Activated CD4-positive, alpha-beta T cell treated with anti-CD3 and anti-CD28 coated beads, Interleukin-2, amount 10 ng/mL, durations not matched to agents 7 days and 5 days (primary cell): ENCODE data around the gene TBC1D17. TPM values are rescaled to one million over a fixed set of nuclear protein-coding genes. Genes with fewer than 3 reads are reported as not detected.

Source experiments
- CTCF ChIA-PET: fragments of 350-600 bp; sonication (Branson Sonifier 250); formaldehyde crosslinking; loops from one replicate; lab custom pipeline; 2021; ENCODE audit warnings: antibody characterized with exemption; lab: Charles Lee
- POLR2A ChIA-PET: fragments of 350-600 bp; sonication (Branson Sonifier 250); formaldehyde crosslinking; loops from one replicate; lab custom pipeline; 2021; ENCODE audit warnings: antibody characterized with exemption; lab: Charles Lee
- DNase-seq: peaks from one replicate; pipeline ENCODE4 v3.0.0-alpha.2; 2020
- H3K27ac Mint-ChIP-seq: one replicate; pipeline ENCODE4 v1.8.0; 2021; ENCODE audit warnings: mild to moderate bottlenecking, moderate library complexity, mixed read lengths
- H3K27me3 Mint-ChIP-seq: one replicate; pipeline ENCODE4 v1.8.0; 2021; ENCODE audit warnings: mixed read lengths
- H3K36me3 Mint-ChIP-seq: one replicate; pipeline ENCODE4 v1.8.0; 2021; ENCODE audit warnings: low read depth, mixed read lengths
- H3K4me1 Mint-ChIP-seq: one replicate; pipeline ENCODE4 v1.8.0; 2021; ENCODE audit warnings: mixed read lengths
- H3K4me3 Mint-ChIP-seq: one replicate; pipeline ENCODE4 v1.8.0; 2021; ENCODE audit warnings: mild to moderate bottlenecking, moderate library complexity, mixed read lengths
- H3K9me3 Mint-ChIP-seq: one replicate; pipeline ENCODE4 v1.8.0; 2021; ENCODE audit warnings: mixed read lengths
- total RNA-seq, 2 experiments: library from RNA; stranded (reverse); gene quantifications; one replicate each; pipeline ENCODE4 v1.2.3, GENCODE V29; 2021

TBC1D17 gene
- total RNA-seq, 2 experiments from 2014 or later, result 33.2 to 33.8 TPM

GRCh38 chr19:49858088-49858985 lies 19.2 kb upstream of the TBC1D17 start:
- H3K27me3 Mint-ChIP-seq, result no peaks in the 10 kb centered on the region
- POLR2A ChIA-PET, result interaction anchor here (0.6 kb wide), 1 partner anchor 9 kb away, joined by 4 read pairs; the partner anchor contains the start of gene PNKP
- H3K36me3 Mint-ChIP-seq, result peaks cover 14% of the 10 kb centered on the region
- DNase-seq, result no peak
- no peaks in the 10 kb centered on the region for H3K9me3 Mint-ChIP-seq
- H3K27ac Mint-ChIP-seq, result no peak overlapping the region
- H3K4me3 Mint-ChIP-seq, result no peak overlapping the region
- H3K4me1 Mint-ChIP-seq, result peaks cover 6% of the 10 kb centered on the region
- CTCF ChIA-PET, result interaction anchor here (0.6 to 1.3 kb wide), 2 partner anchors 8 to 1285 kb away, joined by 3 to 4 read pairs; no protein-coding TSS in a partner anchor

GRCh38 chr19:49859682-49860335 lies 17.7 kb upstream of the TBC1D17 start:
- POLR2A ChIA-PET, result no interaction called here

GRCh38 chr19:49860336-49861102 lies 17.0 kb upstream of the TBC1D17 start:
- Mint-ChIP-seq H3K36me3 (peaks cover 27% of the 10 kb centered on the region), H3K27ac (no peak overlapping the region), H3K4me1 (peaks cover 16% of the 10 kb centered on the region), H3K27me3 (no peaks in the 10 kb centered on the region), H3K9me3 (no peaks in the 10 kb centered on the region), H3K4me3 (no peak overlapping the region)
- CTCF ChIA-PET, result interaction anchor here (1.0 kb wide), 1 partner anchor 10 kb away, joined by 3 read pairs; no protein-coding TSS in a partner anchor
- no peak for DNase-seq
- POLR2A ChIA-PET, result no interaction called here

More at GRCh38 chr19:49859682-49860335, 17.7 kb upstream of the TBC1D17 start:
- Mint-ChIP-seq H3K9me3 (no peaks in the 10 kb centered on the region), H3K4me1 (peaks cover 10% of the 10 kb centered on the region), H3K36me3 (peaks cover 22% of the 10 kb centered on the region), H3K27ac (no peak overlapping the region), H3K27me3 (no peaks in the 10 kb centered on the region), H3K4me3 (no peak overlapping the region)
- CTCF ChIA-PET, result interaction anchor here (1.0 kb wide), 1 partner anchor 9 kb away, joined by 3 read pairs; no protein-coding TSS in a partner anchor
- no peak for DNase-seq

DNA sequence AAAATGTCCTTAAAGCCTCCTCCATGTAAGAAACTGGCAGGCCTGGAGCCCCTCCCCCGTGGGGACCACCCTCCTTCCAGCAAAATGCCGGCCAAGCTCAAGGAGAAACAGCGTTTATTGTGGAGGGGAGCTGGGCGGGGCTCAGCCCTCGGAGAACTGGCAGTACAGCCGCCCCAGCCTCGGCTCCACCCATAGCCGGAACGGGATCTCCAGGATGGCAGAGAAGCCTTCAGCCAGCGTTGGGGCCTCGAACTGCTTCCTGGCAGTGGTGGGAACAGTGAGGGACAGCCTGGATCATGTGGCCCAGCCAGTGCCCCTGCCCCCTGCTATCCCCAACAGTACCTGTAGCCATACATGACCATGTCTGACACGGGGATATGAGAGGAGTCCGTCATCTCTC lies 16.4 kb upstream of the TBC1D17 start:
- peaks cover 22% of the 10 kb centered on the region for H3K4me1 Mint-ChIP-seq
- CTCF ChIA-PET, result interaction anchor here (1.0 kb wide), 1 partner anchor 11 kb away, joined by 3 read pairs; no protein-coding TSS in a partner anchor
- POLR2A ChIA-PET, result no interaction called here
- DNase-seq, result no peak
- no peak overlapping the region for H3K27ac Mint-ChIP-seq
- H3K4me3 Mint-ChIP-seq, result no peak overlapping the region
- H3K36me3 Mint-ChIP-seq, result peaks cover 30% of the 10 kb centered on the region
- H3K27me3 Mint-ChIP-seq, result no peaks in the 10 kb centered on the region
- no peaks in the 10 kb centered on the region for H3K9me3 Mint-ChIP-seq

DNA sequence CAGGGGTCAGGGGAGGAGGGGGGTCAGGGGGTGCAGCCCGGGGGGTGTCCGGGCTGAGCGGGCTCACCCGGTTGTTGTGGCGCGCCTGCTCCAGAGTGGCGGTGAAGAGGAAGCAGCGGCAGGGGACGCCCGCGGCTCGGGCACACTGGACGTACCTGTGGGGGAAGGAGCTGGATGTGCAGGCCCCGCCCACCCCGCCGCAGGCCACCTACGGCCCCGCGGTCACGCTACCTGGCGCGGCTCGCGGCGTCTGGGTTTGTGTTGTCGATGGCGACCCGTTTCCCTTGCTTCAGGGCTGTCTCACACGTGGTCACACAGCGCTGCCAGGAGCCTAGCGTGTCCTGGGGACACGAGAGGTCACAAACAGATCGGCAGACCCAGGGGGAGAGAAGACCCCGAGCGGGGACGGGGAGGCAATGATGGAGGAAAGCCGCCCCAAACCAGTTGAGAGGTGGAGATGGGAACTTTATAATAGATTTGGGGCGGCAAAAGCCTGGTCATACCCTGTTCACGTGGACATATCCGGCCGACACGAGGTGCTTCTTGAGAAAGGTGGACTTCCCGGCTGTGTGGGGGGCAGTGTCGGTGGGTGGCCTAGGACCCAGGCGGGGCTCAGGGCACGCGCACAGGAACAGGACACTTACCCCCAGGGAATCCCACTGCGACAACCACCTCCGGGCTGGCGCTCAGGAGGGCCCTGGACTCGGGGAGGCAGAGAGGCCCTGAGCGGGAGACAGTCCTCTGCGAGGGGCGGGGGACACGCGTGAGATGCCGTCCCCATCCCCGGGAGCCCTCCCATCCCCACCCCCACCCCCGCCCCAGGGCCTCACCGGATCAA lies 15.7 kb upstream of the TBC1D17 start:
- Mint-ChIP-seq H3K27me3 (no peaks in the 10 kb centered on the region), H3K9me3 (no peaks in the 10 kb centered on the region), H3K4me1 (peaks cover 29% of the 10 kb centered on the region), H3K4me3 (no peak overlapping the region), H3K36me3 (peaks cover 33% of the 10 kb centered on the region), H3K27ac (no peak overlapping the region)
- DNase-seq, result no peak
- ChIA-PET POLR2A (no interaction called here), CTCF (interaction anchor here (1.1 kb wide), 1 partner anchor 95 kb away, joined by 3 read pairs; the partner anchor contains the start of gene AP2A1)

DNA sequence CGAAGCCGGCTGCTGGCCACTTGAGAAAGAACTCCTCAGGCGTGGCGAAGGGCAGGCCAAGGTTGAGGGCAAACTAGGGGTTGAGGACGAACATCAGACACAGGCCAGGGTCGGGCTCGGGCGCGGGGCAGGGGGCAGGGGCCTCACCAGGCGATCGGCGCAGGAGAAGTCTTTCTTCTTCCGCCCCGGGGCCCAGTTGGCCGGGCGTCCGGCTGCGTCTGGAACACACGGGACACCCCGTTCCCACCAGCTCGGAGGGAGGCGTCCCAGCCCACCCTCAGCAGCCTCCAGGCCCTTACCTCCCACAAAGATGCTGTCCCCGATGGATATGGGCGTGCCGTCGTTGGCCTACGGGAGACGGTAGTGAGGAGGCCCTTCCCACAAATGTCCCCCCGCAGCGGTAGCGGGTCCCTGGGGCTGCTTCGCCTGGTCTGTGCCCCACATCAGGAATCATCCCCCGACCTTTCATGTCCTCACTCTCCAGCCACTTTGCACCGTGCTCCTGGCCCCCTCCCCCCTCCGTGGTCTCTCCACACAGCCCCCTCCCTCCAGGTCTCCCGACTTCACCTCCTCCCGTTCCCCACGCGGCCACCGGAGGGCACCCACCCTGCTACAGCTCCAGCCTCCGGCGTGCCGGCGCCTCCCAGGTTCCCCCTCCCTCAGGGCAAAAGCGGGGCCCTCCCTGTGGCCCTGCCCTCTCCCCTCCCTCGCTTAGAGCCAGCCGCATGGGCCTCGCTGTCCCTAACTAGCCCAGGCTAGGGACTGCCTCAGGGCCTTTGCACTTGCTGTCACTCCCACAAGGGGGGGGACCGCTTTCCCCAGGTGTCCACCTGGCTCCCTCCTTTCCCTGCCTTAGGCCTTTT lies 14.9 kb upstream of the TBC1D17 start:
- Mint-ChIP-seq H3K4me1 (peaks cover 31% of the 10 kb centered on the region), H3K4me3 (no peak overlapping the region), H3K36me3 (peaks cover 36% of the 10 kb centered on the region), H3K27ac (no peak overlapping the region), H3K27me3 (no peaks in the 10 kb centered on the region), H3K9me3 (no peaks in the 10 kb centered on the region)
- POLR2A ChIA-PET, result no interaction called here
- CTCF ChIA-PET, result interaction anchor here (1.1 to 1.3 kb wide), 2 partner anchors 9 to 96 kb away, joined by 3 to 4 read pairs; partner anchors contain the start of gene AP2A1
- no peak for DNase-seq

DNA sequence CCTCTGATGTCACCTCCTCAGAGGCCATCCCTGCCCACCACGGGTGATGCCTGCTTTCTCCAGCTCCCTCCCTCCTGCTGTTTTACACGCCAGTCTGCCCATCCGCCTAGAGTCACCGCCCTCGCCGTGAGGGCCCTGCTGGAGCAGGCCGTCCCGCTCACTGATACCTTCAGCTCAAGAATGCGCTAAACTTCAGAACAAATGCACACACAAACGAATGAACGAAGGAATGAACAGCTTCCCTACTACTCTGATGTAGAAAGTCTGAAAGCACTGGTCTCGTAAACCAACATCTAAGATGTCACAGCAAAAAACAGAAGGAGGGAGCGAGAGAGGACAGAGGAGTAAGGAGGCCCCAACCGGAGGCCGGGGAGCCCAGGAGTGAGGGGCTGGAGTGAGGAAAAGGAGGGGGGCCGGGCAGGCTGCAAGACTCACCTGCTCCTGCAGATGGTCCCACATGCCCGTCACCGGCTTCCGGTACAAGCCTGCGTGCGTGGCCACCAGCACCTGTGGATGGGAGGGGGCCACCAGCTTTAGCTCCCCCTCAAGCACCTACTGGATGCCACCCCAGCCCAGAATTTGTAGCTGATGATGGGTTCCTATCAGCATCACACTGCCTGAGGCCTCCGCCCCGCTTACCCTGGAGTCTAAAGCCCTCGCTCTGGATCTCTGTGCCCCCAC lies 14.1 kb upstream of the TBC1D17 start:
- no peak overlapping the region for H3K27ac Mint-ChIP-seq
- no peak for DNase-seq
- no peak overlapping the region for H3K4me3 Mint-ChIP-seq
- ChIA-PET POLR2A (no interaction called here), CTCF (interaction anchor here (1.0 to 1.3 kb wide), 3 partner anchors 8 to 16 kb away, joined by 4 to 5 read pairs (median 4); no protein-coding TSS in a partner anchor)
- H3K9me3 Mint-ChIP-seq, result no peaks in the 10 kb centered on the region
- H3K27me3 Mint-ChIP-seq, result no peaks in the 10 kb centered on the region
- H3K4me1 Mint-ChIP-seq, result peaks cover 31% of the 10 kb centered on the region
- peaks cover 34% of the 10 kb centered on the region for H3K36me3 Mint-ChIP-seq

- Mint-ChIP-seq H3K27ac (no peak overlapping the region), H3K4me1 (peaks cover 31% of the 10 kb centered on the region), H3K4me3 (no peak overlapping the region), H3K9me3 (no peaks in the 10 kb centered on the region), H3K36me3 (peaks cover 34% of the 10 kb centered on the region), H3K27me3 (no peaks in the 10 kb centered on the region)
- DNase-seq, result no peak
- POLR2A ChIA-PET, result no interaction called here
- CTCF ChIA-PET, result interaction anchor here (0.6 to 1.0 kb wide), 3 partner anchors 8 to 458 kb away, joined by 3 to 5 read pairs (median 4); no protein-coding TSS in a partner anchor
Measured at GRCh38 chr19:49863935-49864320, 13.6 kb upstream of the TBC1D17 start.

DNA sequence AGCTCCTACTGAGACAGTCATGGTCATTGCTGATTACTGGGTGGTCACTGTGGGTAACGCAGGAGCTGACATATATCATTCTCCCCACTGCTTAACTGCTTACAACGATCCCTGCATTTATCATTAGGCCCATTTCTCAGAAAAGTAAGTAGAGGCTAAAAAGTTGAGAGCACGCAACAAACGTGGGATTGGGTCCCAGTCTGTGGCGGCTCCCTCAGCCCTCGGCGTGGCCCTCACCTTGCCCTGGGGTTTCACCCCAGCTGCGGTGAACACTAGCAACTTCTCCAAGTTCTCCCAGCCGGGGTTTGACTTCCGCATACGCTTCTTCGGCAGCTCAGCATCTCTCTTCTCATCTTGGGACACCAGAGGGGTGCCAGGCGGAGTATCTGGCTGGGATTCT lies 12.6 kb upstream of the TBC1D17 start:
- DNase-seq, result no peak
- ChIA-PET CTCF (interaction anchor here (1.0 to 1.9 kb wide), 3 partner anchors 9 to 17 kb away, joined by 4 to 5 read pairs (median 5); partner anchors contain the start of gene PTOV1), POLR2A (no interaction called here)
- Mint-ChIP-seq H3K27me3 (no peaks in the 10 kb centered on the region), H3K27ac (no peak overlapping the region), H3K9me3 (no peaks in the 10 kb centered on the region), H3K4me1 (peaks cover 31% of the 10 kb centered on the region), H3K4me3 (no peak overlapping the region), H3K36me3 (peaks cover 31% of the 10 kb centered on the region)

GRCh38 chr19:49866933-49867782 lies 10.3 kb upstream of the TBC1D17 start, which contains the start of gene PNKP:
Gene PNKP, minus strand, starts transcription at chr19:49867576. Its CDS starts 372 bp downstream, at chr19:49867204.
- POLR2A ChIA-PET, result interaction anchor here (0.7 to 1.0 kb wide), 2 partner anchors 9 to 15 kb away, joined by 4 read pairs; no protein-coding TSS in a partner anchor
- Mint-ChIP-seq H3K27ac (no peak within 1 kb of the TSS), H3K4me3 (no peak within 1 kb of the TSS), H3K9me3 (no peaks in the 10 kb centered on the region), H3K27me3 (no peaks in the 10 kb centered on the region), H3K36me3 (peaks cover 29% of the 10 kb centered on the region), H3K4me1 (peaks cover 46% of the 10 kb centered on the region)
- peak; percentile 88 for DNase-seq
- CTCF ChIA-PET, result interaction anchor here (0.7 to 0.9 kb wide), 2 partner anchors 9 to 411 kb away, joined by 3 read pairs; no protein-coding TSS in a partner anchor
